ENCODE results near the gene LCMT1.
"Not testable (repeated sequence)": the region's sequence is repeated elsewhere in the genome, so short reads cannot be mapped to it uniquely, and the experiment has no call there.

LCMT1 gene

DNA sequence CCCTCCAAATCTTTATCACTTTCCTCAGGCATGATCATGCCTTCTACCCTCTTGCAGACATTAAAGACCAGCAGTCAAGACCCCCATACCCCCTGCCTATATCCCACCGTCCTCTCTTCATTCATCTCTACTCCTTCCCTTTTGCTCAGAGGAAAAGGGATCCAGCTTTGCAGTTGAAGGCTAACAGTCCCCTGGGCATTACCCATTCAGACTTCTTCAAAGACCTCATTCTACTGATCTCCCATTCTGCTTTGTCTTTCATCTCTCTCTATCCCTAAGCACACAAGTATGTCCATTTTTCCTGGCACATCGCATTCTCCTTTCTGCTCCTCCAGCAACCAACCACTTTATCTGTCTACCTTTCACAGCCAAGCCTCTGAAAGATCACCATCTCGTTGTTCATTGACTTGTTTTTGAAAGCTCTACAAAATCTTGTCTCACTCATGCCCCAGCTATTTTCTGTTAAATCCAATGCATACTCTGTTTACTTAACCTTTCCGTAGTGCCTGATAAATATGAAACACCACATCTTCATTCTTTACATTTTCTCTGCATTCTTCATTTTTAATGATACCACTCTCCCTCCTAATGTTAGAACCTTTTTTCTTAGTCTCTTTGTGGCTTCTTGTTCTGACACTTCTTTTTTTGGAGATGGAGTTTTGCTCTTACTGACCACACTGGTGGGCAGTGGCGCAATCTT lies 14.1 kb upstream of the LCMT1 start:
- DNase-seq = no peak

DNA sequence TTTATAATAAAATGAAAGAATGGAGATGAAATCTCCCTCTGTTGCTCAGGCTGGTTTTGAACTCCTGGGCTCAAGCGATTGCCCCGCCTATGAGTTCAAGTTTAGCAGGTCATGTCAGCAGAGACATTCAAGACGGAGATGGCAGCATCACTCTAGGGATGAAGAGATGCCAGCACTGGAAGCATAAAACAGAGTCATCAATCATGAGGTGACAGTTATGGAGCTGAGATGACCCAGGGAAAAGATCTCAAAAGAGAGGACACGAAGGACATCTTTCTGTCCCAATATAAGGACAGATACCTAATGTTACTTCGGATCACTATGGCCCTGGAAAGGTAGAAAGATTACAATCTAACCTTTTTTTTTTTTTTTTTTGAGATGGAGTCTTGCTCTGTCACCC lies 11.0 kb upstream of the LCMT1 start:
- DNase-seq = no peak

DNA sequence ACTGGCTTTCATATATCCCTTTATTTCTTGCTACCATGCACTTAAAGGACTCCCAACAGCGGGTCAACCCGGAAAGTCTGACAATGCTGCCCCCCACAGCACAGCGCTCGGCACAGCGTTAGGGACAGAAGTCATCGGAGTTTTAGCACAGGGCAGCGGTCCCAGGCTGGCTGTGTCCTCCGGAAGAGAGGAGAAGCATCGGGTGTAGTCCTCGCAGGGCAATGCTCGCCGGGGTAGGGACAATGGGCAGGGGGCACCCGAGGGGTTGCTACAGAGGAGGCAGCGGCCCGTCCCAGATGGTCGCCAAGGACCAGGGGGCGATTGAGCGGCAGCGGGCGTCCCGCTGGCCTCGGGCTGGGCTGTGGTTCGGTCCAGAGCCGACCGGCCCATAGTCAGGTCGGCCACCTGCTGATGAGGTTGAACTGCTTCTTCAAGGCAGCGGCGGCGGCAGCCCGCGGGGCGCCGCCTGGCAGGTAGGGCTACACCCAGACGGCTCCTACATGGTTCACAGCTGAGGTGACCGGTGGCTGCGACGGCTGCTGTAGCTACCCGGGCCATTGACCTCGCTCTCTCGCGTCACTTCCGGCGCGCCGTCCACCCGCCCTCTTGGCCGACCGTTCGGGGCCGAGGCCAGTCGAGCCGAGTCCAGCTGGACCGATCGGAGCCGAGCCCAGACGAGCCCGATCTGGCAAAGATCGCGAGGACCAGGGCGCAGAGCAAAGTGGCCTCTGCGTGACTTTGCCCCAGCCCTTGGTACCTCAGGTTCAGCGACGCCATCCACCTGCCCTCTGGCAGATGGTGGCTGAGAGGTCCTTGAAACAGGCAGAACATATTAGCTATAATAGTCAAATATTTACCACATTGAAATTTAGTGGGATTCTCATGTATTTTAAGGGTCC lies 4.7 kb upstream of the LCMT1 start:
- DNase-seq = peak; percentile 96

DNA sequence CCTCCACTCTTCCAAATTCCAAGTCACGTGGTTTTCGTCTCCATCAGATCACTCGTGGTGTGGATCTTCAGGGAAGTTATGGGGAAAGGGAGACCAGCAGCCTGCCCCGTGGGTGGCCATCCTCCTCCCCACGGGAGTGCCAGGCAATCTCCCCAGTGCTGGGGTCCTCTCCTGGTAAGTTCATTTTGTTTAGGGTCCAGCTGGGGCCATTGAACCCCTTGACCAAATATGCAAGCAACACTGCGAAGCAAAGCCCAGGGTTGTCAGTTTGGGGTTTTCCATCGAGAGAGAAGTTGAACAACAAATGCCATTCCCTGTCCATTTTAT lies 4.1 kb upstream of the LCMT1 start:
- DNase-seq = no peak

DNA sequence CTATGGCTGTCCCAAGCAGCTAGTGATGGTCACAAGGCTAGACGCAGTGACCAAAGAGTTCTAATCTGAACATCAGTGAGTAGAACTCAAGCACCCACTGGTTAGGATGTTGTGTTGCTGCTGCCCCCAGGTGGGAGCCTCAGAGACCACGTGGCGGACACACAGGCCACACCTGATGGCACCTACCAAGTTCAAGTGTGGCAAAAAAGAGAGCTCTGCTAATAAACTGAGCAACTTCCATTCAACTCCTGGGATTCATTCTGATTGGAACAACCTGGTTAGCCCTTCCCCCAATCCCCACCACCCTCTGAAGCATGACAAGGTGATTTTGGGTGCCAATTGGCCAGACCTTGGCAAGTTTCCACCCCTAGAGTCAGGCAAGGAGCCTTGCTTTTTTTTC lies 3.5 kb upstream of the LCMT1 start:
- no peak for DNase-seq

DNA sequence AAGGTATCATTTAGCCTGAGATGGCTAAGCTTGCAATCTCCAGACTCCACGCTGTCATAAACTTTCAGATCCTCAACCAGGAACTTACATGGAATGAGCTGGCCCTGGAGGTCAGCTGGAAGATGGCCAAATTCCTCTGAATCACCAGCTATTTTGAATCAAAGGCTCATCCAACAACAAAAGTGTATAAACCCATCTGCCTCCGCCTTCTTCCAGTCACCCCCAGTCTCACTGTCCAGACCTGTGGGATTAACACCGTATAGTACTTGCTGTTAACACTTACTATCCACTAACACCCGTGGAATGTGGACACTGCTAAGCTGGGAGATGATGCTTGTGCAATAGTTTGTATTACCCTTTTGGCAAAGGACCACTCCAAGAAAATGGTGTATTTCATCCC lies 1.9 kb upstream of the LCMT1 start:
- DNase-seq = peak; percentile 48

DNA sequence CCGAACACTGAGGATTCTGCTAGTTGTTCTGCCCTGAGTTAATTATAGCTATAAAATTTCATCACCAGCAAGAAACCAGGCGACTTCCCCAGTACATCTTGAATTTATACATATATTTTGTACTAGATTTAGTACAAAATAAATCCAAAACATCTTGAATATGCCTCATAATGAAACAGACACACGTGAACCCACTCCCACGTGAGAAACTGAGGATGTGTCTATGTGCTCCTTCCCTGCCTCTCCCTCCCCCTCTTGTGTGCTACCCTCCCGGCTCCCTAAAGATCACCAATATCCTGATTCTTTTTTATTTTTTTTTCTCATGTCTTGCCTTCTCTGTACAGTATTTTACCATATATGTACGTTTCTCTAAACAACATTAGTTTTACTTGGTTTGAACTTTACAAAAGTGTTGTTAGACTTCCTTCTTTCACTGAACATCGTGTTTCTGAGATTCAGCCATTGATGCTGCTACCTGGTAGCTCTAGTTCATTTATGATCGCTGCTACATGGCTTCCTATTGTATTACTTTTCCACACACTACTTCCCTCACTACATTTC lies 1.1 kb upstream of the LCMT1 start:
- no peak for DNase-seq

DNA sequence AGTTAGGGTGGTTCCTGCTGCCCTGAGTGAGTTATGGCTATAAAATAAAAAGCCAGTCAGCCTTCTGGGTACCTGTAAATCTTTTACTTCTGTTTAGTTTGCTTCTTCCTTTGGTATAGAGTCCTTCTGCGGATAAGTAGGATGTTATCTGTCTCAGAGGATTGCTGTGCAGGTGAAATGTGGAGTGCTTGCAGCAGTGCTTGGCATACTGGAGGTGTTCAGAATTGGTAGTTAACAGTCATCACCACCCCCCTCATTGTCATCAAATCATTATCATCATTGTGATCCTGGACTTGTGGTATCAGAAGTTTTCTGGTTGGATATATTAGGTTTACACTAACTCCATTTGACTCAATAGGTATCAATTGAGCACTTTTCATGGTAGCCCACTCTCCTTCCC lies 2.6 kb downstream of the LCMT1 start:
- DNase-seq = no peak

DNA sequence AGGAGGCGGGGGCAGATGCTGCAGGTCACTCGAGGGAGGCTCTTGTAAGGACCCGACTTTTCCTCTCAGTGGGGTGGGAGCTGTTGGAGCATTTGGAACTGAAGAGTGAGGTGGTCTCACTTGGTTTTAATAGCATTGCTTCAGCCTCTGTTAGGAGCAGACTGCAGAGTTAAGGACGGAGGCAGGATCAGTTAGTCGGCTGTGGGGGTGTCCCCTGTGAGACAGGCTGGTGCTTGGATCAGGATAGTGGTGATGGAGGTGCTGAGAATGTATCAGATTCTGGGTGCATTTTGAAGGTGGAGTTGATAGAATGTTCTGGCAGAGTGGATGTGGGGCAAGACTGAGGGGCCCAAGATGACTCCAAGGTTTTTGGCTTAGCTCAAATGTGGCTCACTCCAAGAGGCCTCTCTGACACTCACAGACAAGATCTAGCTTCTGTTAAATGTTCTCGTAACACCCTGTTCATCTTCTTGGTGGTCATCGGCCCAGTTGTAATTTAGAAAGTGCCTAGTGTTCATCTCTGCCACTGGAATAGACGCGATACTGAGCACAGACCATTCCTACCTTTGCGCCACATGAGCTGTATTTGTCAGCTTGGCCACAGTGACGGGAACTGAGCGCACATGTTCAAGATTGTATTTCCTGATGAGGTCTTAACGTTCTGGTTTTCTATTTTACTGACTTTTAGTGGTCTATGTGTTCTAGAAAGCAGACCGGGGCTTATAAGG lies 7.5 kb downstream of the LCMT1 start:
- DNase-seq = no peak

DNA sequence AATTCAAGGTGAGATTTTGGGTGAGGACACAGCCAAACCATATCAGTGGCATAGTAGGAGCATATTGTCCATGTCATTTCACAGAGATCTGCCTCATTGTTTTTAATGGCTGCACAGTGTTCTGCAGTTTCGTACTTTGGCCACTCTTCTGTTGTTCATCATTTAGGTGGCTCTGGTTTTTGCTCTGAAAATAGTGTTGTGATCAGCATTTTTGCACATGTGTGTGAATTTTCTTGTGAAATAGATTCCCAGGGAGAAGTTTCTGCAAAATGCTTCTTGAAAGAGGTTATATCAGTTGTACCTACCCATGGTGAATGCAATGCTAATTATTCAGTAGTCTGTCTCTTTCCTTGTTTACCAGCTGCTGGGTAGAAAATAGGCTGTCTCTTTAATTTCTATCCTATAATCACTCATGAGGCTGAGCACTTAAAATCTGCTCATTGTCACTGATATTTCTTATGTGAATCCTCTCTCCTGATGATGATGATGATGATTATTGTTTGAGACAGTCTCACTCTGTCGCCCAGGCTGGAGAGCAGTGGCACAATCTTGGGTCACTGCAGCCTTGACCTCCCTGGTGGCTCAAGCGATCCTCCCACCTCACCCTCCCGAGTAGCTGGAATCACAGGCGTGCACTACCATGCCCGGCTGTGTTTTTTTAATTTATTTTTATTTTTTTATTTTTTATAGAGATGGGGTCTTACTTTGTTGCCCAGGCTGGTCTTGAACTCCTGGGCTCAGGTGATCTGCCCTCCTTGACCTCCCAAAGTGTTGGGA lies 10.5 kb downstream of the LCMT1 start:
- DNase-seq = no peak

DNA sequence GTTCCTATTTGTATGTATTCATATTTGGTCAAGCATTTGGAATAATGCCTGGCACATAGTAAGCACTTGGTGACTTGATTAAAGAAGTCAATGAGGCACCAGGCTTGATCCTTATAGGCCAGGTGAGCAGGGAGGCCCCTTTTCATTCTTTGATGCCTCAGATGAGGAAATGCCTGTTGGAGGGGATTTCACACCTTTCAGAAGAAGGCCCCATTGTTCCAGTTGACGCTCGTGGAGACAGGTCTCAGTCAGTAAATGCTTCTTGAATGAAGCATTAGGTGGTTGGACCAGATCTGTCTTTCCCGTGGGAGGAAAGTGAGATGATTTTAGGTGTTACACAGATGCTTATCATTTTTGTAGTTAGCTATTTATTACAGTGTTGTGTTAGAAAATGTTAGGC lies 13.0 kb downstream of the LCMT1 start:
- DNase-seq = no peak

DNA sequence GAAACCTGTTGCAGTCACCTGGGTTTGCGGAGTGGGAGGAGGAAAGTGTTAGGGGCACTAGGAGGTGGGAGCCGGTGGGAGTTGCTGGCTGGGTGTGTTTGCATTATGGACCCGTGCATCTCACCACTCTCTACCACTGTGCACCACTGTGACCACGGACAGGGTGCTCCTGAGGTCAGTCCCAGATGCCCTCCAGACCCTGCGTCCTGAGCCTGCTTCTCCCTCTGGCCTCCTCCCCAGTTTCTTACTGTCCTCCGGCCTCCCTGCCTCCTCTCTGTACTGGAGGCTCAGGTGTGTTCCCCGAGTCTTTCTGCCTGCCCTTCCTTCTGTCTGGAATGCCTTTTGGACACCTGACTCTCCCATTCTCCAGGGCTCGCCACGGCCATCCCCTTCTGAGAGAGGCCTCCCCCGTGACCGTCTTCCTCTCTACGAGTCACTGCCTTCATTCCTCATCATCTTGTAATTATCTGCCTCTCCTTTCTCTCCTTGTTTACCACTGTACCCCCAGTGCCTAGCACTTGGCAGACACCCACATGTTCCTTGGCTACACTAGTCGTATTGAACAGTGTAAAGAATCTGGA lies 14.6 kb downstream of the LCMT1 start:
- not testable (repeated sequence) for DNase-seq

DNA sequence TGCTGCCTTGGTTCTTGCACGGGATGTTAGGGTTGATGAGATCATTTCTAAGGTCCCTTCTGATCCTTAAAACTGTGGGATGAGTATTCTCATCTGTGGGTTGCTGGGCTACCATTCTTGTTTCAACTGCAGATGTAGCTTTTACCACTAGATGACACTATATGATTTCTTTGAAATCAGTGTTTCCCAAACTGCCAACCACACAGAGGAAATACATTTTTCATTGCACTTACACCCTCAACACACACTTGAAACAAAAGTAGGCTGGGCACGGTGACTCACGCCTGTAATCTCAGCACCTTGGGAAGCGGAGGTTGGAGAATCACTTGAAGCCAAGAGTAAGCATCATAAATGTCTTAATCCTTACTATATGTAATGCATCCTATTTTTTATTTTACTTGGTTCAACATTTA lies 15.3 kb downstream of the LCMT1 start:
- DNase-seq = no peak

DNA sequence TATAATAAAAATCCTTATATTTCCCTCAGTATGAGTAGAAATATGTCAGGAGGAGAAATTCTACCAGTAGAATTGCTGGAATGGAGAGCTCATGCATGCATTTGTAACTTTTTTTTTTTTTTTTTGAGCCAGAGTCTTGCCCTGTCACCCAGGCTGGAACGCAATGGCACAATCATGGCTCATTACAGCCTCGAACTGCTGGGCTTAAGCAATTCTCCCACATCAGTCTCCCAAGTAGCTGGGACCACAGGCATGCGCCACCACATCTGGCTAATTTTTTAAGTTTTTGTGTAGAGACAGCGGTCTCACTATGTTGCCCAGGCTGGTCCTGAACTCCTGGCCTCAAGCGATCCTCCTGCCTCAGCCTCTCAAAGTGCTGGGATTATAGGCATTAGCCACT lies 21.2 kb downstream of the LCMT1 start:
- DNase-seq = not testable (repeated sequence)

DNA sequence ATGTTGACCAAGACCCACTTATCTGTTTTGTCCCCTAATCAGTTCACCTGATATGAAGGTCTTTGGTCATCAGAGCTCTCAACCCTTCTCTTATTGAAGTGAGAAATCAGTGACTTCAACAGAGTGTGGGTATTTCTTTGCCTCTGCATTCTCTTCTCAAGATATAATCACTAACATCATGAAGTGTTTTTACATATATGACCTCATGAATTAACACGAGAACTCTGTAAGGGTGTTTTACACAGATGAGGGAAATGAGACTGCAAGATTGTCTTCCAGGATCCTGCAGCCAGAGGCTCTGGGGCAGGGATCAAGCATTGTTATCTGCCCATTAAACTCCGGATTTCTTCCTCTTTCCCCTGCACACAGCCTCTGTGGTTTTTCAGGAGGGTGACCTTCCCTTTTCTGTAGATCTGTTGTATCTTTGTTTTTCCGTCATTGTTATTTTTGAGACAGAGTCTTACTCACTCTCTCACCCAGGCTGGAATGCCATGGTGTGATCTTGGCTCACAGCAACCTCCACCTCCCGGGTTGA lies 22.7 kb downstream of the LCMT1 start:
- no peak for DNase-seq

DNA sequence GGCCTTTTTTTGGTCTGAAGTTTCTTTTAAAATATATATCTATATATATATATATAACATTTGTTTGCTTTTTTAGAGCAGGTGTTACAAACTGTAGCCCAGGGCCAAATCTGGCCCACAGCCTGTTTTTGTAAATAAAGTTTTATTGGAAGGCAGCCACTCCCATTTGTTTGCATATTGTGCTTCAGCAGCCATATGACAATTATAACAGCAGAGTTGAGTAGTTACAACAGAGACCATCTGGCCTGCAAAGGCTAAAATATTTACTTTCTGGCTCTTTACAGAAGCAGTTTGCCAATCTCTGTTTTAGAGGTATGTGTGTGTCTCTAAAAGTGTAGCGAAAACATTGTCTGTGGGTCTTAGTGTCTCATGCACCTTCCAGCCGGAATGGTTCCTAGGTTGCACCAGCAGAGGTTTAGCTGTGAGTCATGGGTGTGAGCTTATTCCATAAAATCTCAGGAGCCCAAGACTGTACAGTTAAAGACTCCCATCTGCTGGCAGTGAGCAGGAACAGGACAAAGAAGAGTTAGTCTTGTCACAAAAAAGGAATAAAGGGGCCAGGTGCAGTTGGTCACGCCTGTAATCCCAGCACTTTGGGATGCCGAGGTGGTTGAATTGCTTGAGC lies 23.8 kb downstream of the LCMT1 start:
- DNase-seq = no peak

DNA sequence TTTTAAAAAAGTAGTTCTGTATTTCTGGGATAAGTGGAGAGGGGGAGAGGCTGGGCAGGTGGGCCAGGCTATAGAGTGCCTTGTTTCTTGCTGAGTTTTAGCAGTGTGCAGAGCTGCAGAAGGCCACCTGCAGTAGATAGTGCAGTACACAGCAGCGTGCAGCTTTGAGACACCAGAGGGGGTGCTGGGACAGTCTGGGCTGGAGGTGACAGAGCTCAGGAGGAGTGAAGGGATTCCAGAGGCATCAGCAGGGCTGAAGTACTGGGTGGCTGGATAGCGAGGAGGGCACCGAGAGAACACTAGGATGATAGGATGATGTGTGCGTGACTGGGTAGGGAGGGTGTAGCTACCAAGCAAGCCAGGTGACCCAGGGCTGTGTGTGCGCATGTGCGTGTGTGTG lies 26.6 kb downstream of the LCMT1 start:
- no peak for DNase-seq

DNA sequence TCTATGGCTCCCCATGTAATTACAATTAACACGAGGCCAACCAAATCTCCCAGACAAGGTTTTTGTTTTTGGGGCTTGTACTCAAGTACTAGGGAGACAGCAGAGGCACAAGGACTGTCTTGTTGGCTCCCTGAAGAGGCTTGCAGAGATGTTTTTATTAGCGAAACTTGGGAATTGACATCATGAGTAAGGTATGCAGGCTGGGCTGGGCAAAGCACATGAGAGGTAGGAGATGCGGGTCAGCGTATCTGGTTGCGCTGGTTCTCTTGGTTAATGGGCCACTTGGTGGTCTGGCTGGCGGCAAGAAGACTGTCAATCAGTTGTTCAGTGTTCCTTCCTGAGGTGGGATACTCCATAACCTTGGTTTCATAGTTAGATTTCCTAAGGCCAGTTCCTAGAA lies 28.9 kb downstream of the LCMT1 start:
- DNase-seq = no peak

DNA sequence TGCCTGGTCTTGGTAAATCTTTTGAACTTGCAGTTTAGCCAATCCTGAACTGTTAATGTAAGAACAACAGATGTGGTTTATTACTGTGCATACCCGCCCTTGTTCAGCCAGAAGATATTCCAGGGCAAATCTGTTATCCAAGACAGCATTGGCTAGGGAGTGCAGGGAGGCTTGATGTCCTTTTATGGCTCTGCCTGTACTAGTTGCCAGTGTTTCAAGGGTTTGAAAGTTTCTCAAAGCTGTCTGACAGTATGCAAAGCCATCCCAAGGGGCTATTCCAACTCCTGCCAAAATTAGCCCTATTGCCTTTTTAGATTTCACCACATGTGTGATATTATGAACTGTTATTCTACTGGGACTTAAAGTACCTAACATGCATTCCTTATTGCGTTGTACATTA lies 30.1 kb downstream of the LCMT1 start:
- DNase-seq = no peak

DNA sequence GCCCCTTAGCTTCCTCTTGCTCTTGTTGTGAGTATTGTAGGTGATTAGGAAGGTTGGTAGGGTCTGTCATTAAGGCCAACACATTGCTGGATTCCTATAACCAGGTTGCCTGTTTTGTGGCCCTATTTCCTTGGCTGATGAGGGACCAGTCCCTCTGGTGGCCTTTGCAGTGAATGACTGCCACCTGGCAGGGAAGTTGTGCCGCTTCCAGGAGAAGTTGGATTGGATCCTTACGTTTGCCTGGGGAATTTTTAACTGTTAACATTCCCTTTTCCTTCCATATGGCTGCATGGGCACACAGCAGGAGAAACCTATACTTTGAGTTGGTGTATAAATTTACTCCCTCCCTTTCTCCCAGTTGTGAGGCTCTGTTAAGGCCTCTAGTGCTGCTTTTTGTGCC lies 32.4 kb downstream of the LCMT1 start:
- no peak for DNase-seq

DNA sequence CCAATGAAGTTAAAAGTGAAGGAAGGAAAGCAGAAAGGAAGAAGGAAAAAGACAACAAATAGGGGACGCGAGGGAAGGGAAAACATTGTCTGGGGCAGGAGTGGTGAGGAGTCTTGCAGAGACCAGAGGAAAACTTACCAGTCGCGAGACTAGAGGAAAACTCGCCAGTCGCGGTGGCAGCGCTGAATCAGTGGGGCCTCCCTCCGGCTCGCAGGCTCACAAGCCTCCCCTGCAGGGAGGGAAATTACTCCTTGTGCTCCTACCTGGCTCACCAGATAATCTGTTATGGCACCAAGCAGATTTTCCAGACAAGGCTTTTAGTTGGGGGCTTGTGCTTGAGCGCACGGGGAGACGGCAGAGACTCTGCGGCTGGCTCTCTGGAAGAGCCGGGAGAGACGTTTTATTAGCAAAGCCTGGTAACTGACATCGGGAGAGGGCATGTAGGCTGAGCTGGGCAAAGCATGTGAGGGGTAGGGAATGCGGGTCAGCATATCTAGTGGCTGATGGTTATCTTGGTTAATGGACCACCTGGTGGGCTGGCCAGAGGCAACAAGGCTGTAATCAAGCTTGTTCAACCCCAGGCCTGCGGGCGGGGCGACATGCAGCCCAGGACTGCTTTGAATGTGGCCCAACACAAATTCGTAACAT lies 37.1 kb downstream of the LCMT1 start:
- no peak for DNase-seq
